Measurements from ENCODE around the gene CABYR.

Gene CABYR

GRCh38 chr18:24187689-24188088 lies 48.8 kb downstream of the CABYR start:
- Histone ChIP-seq H3K4me3 (ENCODE audit: low read length) (no peak overlapping the region), H2AFZ (ENCODE audit: low read depth, low read length) (no peak overlapping the region), H3K36me3 (ENCODE audit: insufficient read depth, low read length) (peaks cover 5% of the 10 kb centered on the region), H3K9me3 (ENCODE audit: low read length) (no peaks in the 10 kb centered on the region), H3K27me3 (ENCODE audit: insufficient read depth, low read length) (no peaks in the 10 kb centered on the region), H3K4me1 (ENCODE audit: insufficient read depth, low read length) (peaks cover 15% of the 10 kb centered on the region)

- no peaks in the 10 kb centered on the region for H3K9me3 ChIP-seq (ENCODE audit: low read length)
- peaks cover 5% of the 10 kb centered on the region for H3K36me3 ChIP-seq (ENCODE audit: insufficient read depth, low read length)
- no peak overlapping the region for H2AFZ ChIP-seq (ENCODE audit: low read depth, low read length)
- no peaks in the 10 kb centered on the region for H3K27me3 ChIP-seq (ENCODE audit: insufficient read depth, low read length)
- no peak overlapping the region for H3K4me3 ChIP-seq (ENCODE audit: low read length)
- peaks cover 15% of the 10 kb centered on the region for H3K4me1 ChIP-seq (ENCODE audit: insufficient read depth, low read length)
Observed at GRCh38 chr18:24188120-24188519, 49.3 kb downstream of the CABYR start.

- H3K27me3 ChIP-seq (ENCODE audit: insufficient read depth, low read length), result no peaks in the 10 kb centered on the region
- H2AFZ ChIP-seq (ENCODE audit: low read depth, low read length), result no peak overlapping the region
- H3K4me1 ChIP-seq (ENCODE audit: insufficient read depth, low read length), result peaks cover 15% of the 10 kb centered on the region
- no peak overlapping the region for H3K4me3 ChIP-seq (ENCODE audit: low read length)
- H3K36me3 ChIP-seq (ENCODE audit: insufficient read depth, low read length), result peaks cover 5% of the 10 kb centered on the region
- no peaks in the 10 kb centered on the region for H3K9me3 ChIP-seq (ENCODE audit: low read length)
Observed at GRCh38 chr18:24189007-24189528, 50.2 kb downstream of the CABYR start.

GRCh38 chr18:24189664-24190346 lies 50.9 kb downstream of the CABYR start:
- Histone ChIP-seq H3K36me3 (ENCODE audit: insufficient read depth, low read length) (peaks cover 5% of the 10 kb centered on the region), H3K27me3 (ENCODE audit: insufficient read depth, low read length) (no peaks in the 10 kb centered on the region), H3K4me1 (ENCODE audit: insufficient read depth, low read length) (peaks cover 11% of the 10 kb centered on the region), H2AFZ (ENCODE audit: low read depth, low read length) (no peak overlapping the region), H3K9me3 (ENCODE audit: low read length) (no peaks in the 10 kb centered on the region), H3K4me3 (ENCODE audit: low read length) (no peak overlapping the region)

GRCh38 chr18:24190590-24190989 lies 51.7 kb downstream of the CABYR start:
- Histone ChIP-seq H3K4me3 (ENCODE audit: low read length) (no peak overlapping the region), H3K4me1 (ENCODE audit: insufficient read depth, low read length) (peaks cover 9% of the 10 kb centered on the region), H2AFZ (ENCODE audit: low read depth, low read length) (no peak overlapping the region), H3K36me3 (ENCODE audit: insufficient read depth, low read length) (peaks cover 10% of the 10 kb centered on the region), H3K27me3 (ENCODE audit: insufficient read depth, low read length) (no peaks in the 10 kb centered on the region), H3K9me3 (ENCODE audit: low read length) (no peaks in the 10 kb centered on the region)

- Histone ChIP-seq H3K4me3 (ENCODE audit: low read length) (no peak overlapping the region), H3K36me3 (ENCODE audit: insufficient read depth, low read length) (peaks cover 18% of the 10 kb centered on the region), H2AFZ (ENCODE audit: low read depth, low read length) (no peak overlapping the region), H3K4me1 (ENCODE audit: insufficient read depth, low read length) (peaks cover under 1% of the 10 kb centered on the region), H3K9me3 (ENCODE audit: low read length) (no peaks in the 10 kb centered on the region), H3K27me3 (ENCODE audit: insufficient read depth, low read length) (no peaks in the 10 kb centered on the region)
Observed at GRCh38 chr18:24195296-24196053, 56.6 kb downstream of the CABYR start.

GRCh38 chr18:24196764-24197163 lies 57.9 kb downstream of the CABYR start:
- H3K4me1 ChIP-seq (ENCODE audit: insufficient read depth, low read length), result peaks cover 2% of the 10 kb centered on the region
- no peak overlapping the region for H3K4me3 ChIP-seq (ENCODE audit: low read length)

GRCh38 chr18:24197412-24197811 lies 58.5 kb downstream of the CABYR start:
- H3K36me3 ChIP-seq (ENCODE audit: insufficient read depth, low read length), result peaks cover 14% of the 10 kb centered on the region

More at GRCh38 chr18:24196764-24197163, 57.9 kb downstream of the CABYR start:
- H3K36me3 ChIP-seq (ENCODE audit: insufficient read depth, low read length), result peaks cover 18% of the 10 kb centered on the region
- H3K27me3 ChIP-seq (ENCODE audit: insufficient read depth, low read length), result no peaks in the 10 kb centered on the region
- H3K9me3 ChIP-seq (ENCODE audit: low read length), result no peaks in the 10 kb centered on the region
- no peak overlapping the region for H2AFZ ChIP-seq (ENCODE audit: low read depth, low read length)

GRCh38 chr18:24198461-24198860 lies 59.6 kb downstream of the CABYR start:
- H3K27me3 ChIP-seq (ENCODE audit: insufficient read depth, low read length), result no peaks in the 10 kb centered on the region
- H2AFZ ChIP-seq (ENCODE audit: low read depth, low read length), result no peak overlapping the region
- H3K9me3 ChIP-seq (ENCODE audit: low read length), result no peaks in the 10 kb centered on the region
- H3K4me1 ChIP-seq (ENCODE audit: insufficient read depth, low read length), result peaks cover 8% of the 10 kb centered on the region
- peaks cover 12% of the 10 kb centered on the region for H3K36me3 ChIP-seq (ENCODE audit: insufficient read depth, low read length)
- H3K4me3 ChIP-seq (ENCODE audit: low read length), result no peak overlapping the region

More at GRCh38 chr18:24197412-24197811, 58.5 kb downstream of the CABYR start:
- H3K4me1 ChIP-seq (ENCODE audit: insufficient read depth, low read length), result peaks cover 7% of the 10 kb centered on the region
- no peak overlapping the region for H2AFZ ChIP-seq (ENCODE audit: low read depth, low read length)
- H3K27me3 ChIP-seq (ENCODE audit: insufficient read depth, low read length), result no peaks in the 10 kb centered on the region
- H3K4me3 ChIP-seq (ENCODE audit: low read length), result no peak overlapping the region
- no peaks in the 10 kb centered on the region for H3K9me3 ChIP-seq (ENCODE audit: low read length)

- H2AFZ ChIP-seq (ENCODE audit: low read depth, low read length), result no peak overlapping the region
- H3K27me3 ChIP-seq (ENCODE audit: insufficient read depth, low read length), result no peaks in the 10 kb centered on the region
- H3K9me3 ChIP-seq (ENCODE audit: low read length), result no peaks in the 10 kb centered on the region
- H3K4me1 ChIP-seq (ENCODE audit: insufficient read depth, low read length), result peaks cover 8% of the 10 kb centered on the region
- peaks cover 14% of the 10 kb centered on the region for H3K36me3 ChIP-seq (ENCODE audit: insufficient read depth, low read length)
- H3K4me3 ChIP-seq (ENCODE audit: low read length), result no peak overlapping the region
Observed at GRCh38 chr18:24199372-24199962, 60.6 kb downstream of the CABYR start.

- no peaks in the 10 kb centered on the region for H3K9me3 ChIP-seq (ENCODE audit: low read length)
- H3K36me3 ChIP-seq (ENCODE audit: insufficient read depth, low read length), result peaks cover 8% of the 10 kb centered on the region
- no peaks in the 10 kb centered on the region for H3K27me3 ChIP-seq (ENCODE audit: insufficient read depth, low read length)
- no peak overlapping the region for H3K4me3 ChIP-seq (ENCODE audit: low read length)
- peaks cover 8% of the 10 kb centered on the region for H3K4me1 ChIP-seq (ENCODE audit: insufficient read depth, low read length)
- no peak overlapping the region for H2AFZ ChIP-seq (ENCODE audit: low read depth, low read length)
Observed at GRCh38 chr18:24200494-24201290, 61.8 kb downstream of the CABYR start.

GRCh38 chr18:24201699-24202687 lies 63.1 kb downstream of the CABYR start:
- H3K36me3 ChIP-seq (ENCODE audit: insufficient read depth, low read length), result peaks cover 2% of the 10 kb centered on the region
- peaks cover 8% of the 10 kb centered on the region for H3K4me1 ChIP-seq (ENCODE audit: insufficient read depth, low read length)
- no peaks in the 10 kb centered on the region for H3K27me3 ChIP-seq (ENCODE audit: insufficient read depth, low read length)
- H3K4me3 ChIP-seq (ENCODE audit: low read length), result no peak overlapping the region
- no peaks in the 10 kb centered on the region for H3K9me3 ChIP-seq (ENCODE audit: low read length)
- no peak overlapping the region for H2AFZ ChIP-seq (ENCODE audit: low read depth, low read length)

Measured in neuron (in vitro differentiated cells).